Tibial nerve (tissue), 4 donors: ENCODE data around the gene MPZL3. TPM values are rescaled to one million over a fixed set of nuclear protein-coding genes. Genes with fewer than 3 reads are reported as not detected.

Experiments used
- DNase-seq, 2 donors: peaks; one replicate each; pipeline ENCODE4 v3.0.0-alpha.2; 2019; ENCODE audit warnings: low spot score in 2 of 2
- H3K27ac ChIP-seq, 4 donors: fragments of 200-600 bp; sonication (generic) in 3 of 4; one replicate each; pipeline ENCODE4 v1.5.1; 2017 to 2019; ENCODE audit warnings: mild to moderate bottlenecking in 1 of 4
- H3K27me3 ChIP-seq, 2 donors: fragments of 200-600 bp; sonication (generic) in 1 of 2; one replicate each; pipeline versions ENCODE4 v1.5.1 to v1.6.0; 2017 to 2019
- H3K36me3 ChIP-seq, 3 donors: fragments of 200-600 bp; sonication (generic); one replicate each; pipeline ENCODE4 v1.5.1; 2018 to 2019
- H3K4me1 ChIP-seq, 4 donors: fragments of 200-600 bp; sonication (generic) in 3 of 4; one replicate each; pipeline ENCODE4 v1.5.1; 2017 to 2019
- H3K4me3 ChIP-seq, 4 donors: fragments of 200-600 bp; sonication (generic) in 3 of 4; one replicate each; pipeline ENCODE4 v1.5.1; 2017 to 2019; ENCODE audit warnings: mild to moderate bottlenecking in 1 of 4, moderate library complexity in 1 of 4
- H3K9me3 ChIP-seq, 4 donors: fragments of 200-600 bp; sonication (generic) in 3 of 4; one replicate each; pipeline ENCODE4 v1.5.1; 2017 to 2019
- EP300 ChIP-seq, 2 donors: sonication (generic); formaldehyde crosslinking; IDR thresholded peaks; one replicate each; pipeline ENCODE4 v1.6.1; 2017; ENCODE audit warnings: antibody characterized with exemption in 2 of 2, mild to moderate bottlenecking in 1 of 2
- POLR2A ChIP-seq, 2 donors: fragments of 450-650 bp; IDR thresholded peaks; one replicate each; pipeline ENCODE4 v1.6.1; 2017; ENCODE audit warnings: antibody characterized with exemption in 2 of 2, mild to moderate bottlenecking in 2 of 2, moderate library complexity in 2 of 2
- WGBS, 2 donors: methylation state at CpG; one replicate each; pipeline ENCODE4 v1.1.5; 2018; 5-methylcytosine and 5-hydroxymethylcytosine counted together
- total RNA-seq, 4 donors: library from RNA; depleted of rRNA; stranded (reverse); fragments of >200 nt; gene quantifications; one replicate each; pipeline ENCODE4 v1.1.0, GENCODE V29; 2016
- TF ChIP-seq, protein P1 (sequence below), 5 experiments: fragments of 200-600 bp in 3 of 5; fragments of 450-650 bp in 2 of 5; sonication (generic) in 3 of 5; IDR thresholded peaks; one replicate each; pipeline ENCODE4 v1.5.1; 2016 to 2019; ENCODE audit warnings: antibody characterized with exemption in 5 of 5, mild to moderate bottlenecking in 3 of 5, moderate library complexity in 2 of 5

MPZL3 gene
- total RNA-seq, 4 donors from 2014 or later: 0.87 to 3.1 (median 1.9) TPM

DNA sequence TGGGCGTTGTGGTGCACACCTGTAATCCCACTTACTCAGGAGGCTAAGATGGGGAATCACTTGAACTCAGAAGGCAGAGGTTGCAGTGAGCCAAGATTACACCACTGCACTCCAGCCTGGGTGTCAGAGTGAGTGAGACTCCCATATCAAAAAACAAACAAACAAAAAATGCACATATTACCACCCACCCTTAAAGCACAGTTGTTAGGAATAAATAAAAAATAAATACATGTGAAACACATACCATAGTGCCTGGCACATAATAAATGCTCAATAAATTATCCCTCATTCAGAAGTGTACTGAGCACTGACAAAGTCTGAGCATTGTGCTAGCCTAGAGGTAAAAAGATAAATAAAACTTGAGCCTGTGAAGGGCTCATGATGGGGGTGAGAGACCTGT lies 18.3 kb downstream of the MPZL3 start:
- H3K27ac ChIP-seq: no peak overlapping the region
- H3K27me3 ChIP-seq: peaks cover 0 to 5% of the 10 kb centered on the region in 2 donors
- no peaks in the 10 kb centered on the region for H3K36me3 ChIP-seq
- no peaks in the 10 kb centered on the region for H3K9me3 ChIP-seq
- TF ChIP-seq EP300 (IDR thresholded peaks at IDR 0.05): no peak
- TF ChIP-seq, protein P1, sequence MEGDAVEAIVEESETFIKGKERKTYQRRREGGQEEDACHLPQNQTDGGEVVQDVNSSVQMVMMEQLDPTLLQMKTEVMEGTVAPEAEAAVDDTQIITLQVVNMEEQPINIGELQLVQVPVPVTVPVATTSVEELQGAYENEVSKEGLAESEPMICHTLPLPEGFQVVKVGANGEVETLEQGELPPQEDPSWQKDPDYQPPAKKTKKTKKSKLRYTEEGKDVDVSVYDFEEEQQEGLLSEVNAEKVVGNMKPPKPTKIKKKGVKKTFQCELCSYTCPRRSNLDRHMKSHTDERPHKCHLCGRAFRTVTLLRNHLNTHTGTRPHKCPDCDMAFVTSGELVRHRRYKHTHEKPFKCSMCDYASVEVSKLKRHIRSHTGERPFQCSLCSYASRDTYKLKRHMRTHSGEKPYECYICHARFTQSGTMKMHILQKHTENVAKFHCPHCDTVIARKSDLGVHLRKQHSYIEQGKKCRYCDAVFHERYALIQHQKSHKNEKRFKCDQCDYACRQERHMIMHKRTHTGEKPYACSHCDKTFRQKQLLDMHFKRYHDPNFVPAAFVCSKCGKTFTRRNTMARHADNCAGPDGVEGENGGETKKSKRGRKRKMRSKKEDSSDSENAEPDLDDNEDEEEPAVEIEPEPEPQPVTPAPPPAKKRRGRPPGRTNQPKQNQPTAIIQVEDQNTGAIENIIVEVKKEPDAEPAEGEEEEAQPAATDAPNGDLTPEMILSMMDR (IDR thresholded peaks at IDR 0.05): no peak
- H3K4me1 ChIP-seq: no peaks in the 10 kb centered on the region
- no peak overlapping the region for H3K4me3 ChIP-seq
- no peak for DNase-seq
- WGBS, 2 donors: 79 to 100% methylated on average over 1 of the region's 1 CpG

DNA sequence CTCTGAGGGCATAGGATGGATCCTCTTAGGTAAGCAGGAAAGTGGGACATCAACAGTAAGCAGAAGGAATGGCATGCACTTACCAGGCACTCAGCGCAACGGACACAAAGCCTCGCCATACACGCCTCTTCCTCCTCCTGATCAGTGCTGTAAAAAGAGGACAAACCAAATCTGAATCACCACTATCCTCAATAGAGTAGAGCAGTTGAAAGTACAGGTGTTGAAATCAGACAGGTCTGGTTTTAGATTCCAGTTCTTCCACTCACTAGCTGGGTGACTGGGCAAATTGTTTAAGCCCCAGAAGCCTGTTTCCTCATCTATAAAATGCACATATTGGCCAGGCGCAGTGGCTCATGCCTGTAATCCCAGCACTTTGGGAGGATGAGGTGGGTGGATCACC lies 18.8 kb downstream of the MPZL3 start:
- 91 to 92% methylated on average over 5 of the region's 5 CpGs for WGBS, 2 donors

DNA sequence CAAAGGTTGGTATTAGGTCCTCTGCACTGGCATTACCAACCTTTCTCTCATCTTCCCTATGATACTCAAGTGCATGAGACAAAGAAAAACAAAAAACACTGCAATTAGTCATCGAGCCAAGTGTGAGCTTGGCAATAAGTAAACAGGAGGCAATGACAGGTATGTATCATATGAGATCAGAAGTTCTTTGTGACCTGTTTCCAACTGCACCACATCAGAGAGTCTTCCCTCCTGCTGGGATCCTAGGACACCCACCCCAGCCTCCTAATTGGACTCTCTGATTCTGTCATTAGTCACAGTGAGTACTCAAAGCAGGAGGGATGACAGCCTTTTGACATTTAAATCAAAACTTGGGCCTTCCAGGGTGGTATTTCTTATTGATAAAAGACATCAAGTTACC lies 19.5 kb downstream of the MPZL3 start:
- no peak overlapping the region for H3K27ac ChIP-seq
- H3K27me3 ChIP-seq: peaks cover 0 to 8% of the 10 kb centered on the region in 2 donors
- WGBS, 2 donors: 85 to 88% methylated on average over 1 of the region's 1 CpG
- peaks cover 0 to under 1% (median 0%) of the 10 kb centered on the region in 4 donors for H3K4me1 ChIP-seq
- DNase-seq: no peak
- H3K4me3 ChIP-seq: no peak overlapping the region
- no peak for TF ChIP-seq EP300 (IDR thresholded peaks at IDR 0.05)
- TF ChIP-seq, protein P1 (IDR thresholded peaks at IDR 0.05): no peak
- no peak for TF ChIP-seq POLR2A (IDR thresholded peaks at IDR 0.05)
- H3K36me3 ChIP-seq: no peaks in the 10 kb centered on the region
- H3K9me3 ChIP-seq: no peaks in the 10 kb centered on the region

More for the DNA sequence above, 18.8 kb downstream of the MPZL3 start:
- peaks cover 0 to 5% of the 10 kb centered on the region in 2 donors for H3K27me3 ChIP-seq
- no peaks in the 10 kb centered on the region for H3K9me3 ChIP-seq
- no peaks in the 10 kb centered on the region for H3K4me1 ChIP-seq
- no peak for TF ChIP-seq POLR2A (IDR thresholded peaks at IDR 0.05)
- TF ChIP-seq, protein P1 (IDR thresholded peaks at IDR 0.05): no peak
- DNase-seq: no peak
- H3K36me3 ChIP-seq: no peaks in the 10 kb centered on the region
- no peak overlapping the region for H3K4me3 ChIP-seq
- no peak overlapping the region for H3K27ac ChIP-seq

DNA sequence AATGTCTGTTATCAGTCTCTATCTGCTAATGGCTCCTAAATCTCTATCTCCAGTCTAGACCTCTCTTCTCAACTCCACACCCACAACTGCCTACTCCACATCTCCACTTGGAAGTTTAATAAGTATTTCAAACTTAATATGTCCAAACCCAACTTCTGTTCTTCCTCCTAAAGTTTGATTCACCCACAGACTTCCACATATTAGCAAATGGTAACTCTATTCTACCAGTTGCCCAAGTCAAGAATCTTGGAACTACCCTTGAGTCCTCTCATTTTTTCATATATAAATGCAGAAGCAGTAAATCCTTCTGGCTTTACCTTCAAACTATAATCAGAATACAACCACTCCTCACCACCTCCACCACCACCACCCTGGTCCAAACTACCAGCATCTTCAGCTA lies 20.7 kb downstream of the MPZL3 start:
- Histone ChIP-seq H3K9me3 (no peaks in the 10 kb centered on the region), H3K36me3 (no peaks in the 10 kb centered on the region), H3K4me1 (peaks cover 0 to 9% (median 0%) of the 10 kb centered on the region in 4 donors), H3K4me3 (no peak overlapping the region), H3K27ac (no peak overlapping the region), H3K27me3 (peaks cover 0 to 5% of the 10 kb centered on the region in 2 donors)
- DNase-seq: no peak
- TF ChIP-seq POLR2A (IDR thresholded peaks at IDR 0.05) (no peak), EP300 (IDR thresholded peaks at IDR 0.05) (no peak)
- TF ChIP-seq, protein P1 (IDR thresholded peaks at IDR 0.05): no peak

- H3K4me3 ChIP-seq: no peak overlapping the region
- H3K27ac ChIP-seq: peak overlapping the region in 2 of 4 donors; percentile 2 to 5
- TF ChIP-seq, protein P1 (IDR thresholded peaks at IDR 0.05): no peak
- no peak for TF ChIP-seq EP300 (IDR thresholded peaks at IDR 0.05)
- no peak for TF ChIP-seq POLR2A (IDR thresholded peaks at IDR 0.05)
- WGBS, 2 donors: 90 to 91% methylated on average over 3 of the region's 3 CpGs
- H3K4me1 ChIP-seq: peaks cover 0 to 9% (median 0%) of the 10 kb centered on the region in 4 donors
- peaks cover 0 to 5% of the 10 kb centered on the region in 2 donors for H3K27me3 ChIP-seq
- no peak for DNase-seq
- no peaks in the 10 kb centered on the region for H3K36me3 ChIP-seq
- no peaks in the 10 kb centered on the region for H3K9me3 ChIP-seq
These were observed 22.1 kb downstream of the MPZL3 start for GRCh38 chr11:118230088-118230487.
